ENCODE measurements around the gene EIF3J. TPM values are rescaled to one million over a fixed set of nuclear protein-coding genes. Genes with fewer than 3 reads are reported as not detected.

The EIF3J gene
- polyA plus RNA-seq, 4 donors: 96.2 to 120 (median 109) TPM

- no peak for DNase-seq (ENCODE audit: low read depth in 4 of 4, low spot score in 3 of 4)
These were observed 54.4 kb downstream of the EIF3J start for GRCh38 chr15:44591326-44591725.

- no peak for DNase-seq (ENCODE audit: low read depth in 4 of 4, low spot score in 3 of 4)
These were observed 56.2 kb downstream of the EIF3J start for GRCh38 chr15:44593042-44593736.

GRCh38 chr15:44595246-44595645, 58.3 kb downstream of the EIF3J start:
- DNase-seq (ENCODE audit: low read depth in 4 of 4, low spot score in 3 of 4): no peak

GRCh38 chr15:44595656-44596510, 58.9 kb downstream of the EIF3J start:
- no peak for DNase-seq (ENCODE audit: low read depth in 4 of 4, low spot score in 3 of 4)

GRCh38 chr15:44596511-44597010, 59.6 kb downstream of the EIF3J start:
- no peak for DNase-seq (ENCODE audit: low read depth in 4 of 4, low spot score in 3 of 4)

- no peak for DNase-seq (ENCODE audit: low read depth in 4 of 4, low spot score in 3 of 4)
These were observed 61.1 kb downstream of the EIF3J start for GRCh38 chr15:44598066-44598465.

- no peak for DNase-seq (ENCODE audit: low read depth in 4 of 4, low spot score in 3 of 4)
These were observed 61.9 kb downstream of the EIF3J start for GRCh38 chr15:44598892-44599291.

- no peak for DNase-seq (ENCODE audit: low read depth in 4 of 4, low spot score in 3 of 4)
These were observed 66.2 kb downstream of the EIF3J start for GRCh38 chr15:44603126-44603525.

- no peak for DNase-seq (ENCODE audit: low read depth in 4 of 4, low spot score in 3 of 4)
These were observed 69.8 kb downstream of the EIF3J start for GRCh38 chr15:44606740-44607139.

Other genes with a start within 250 kb of the EIF3J start
- 100 to 1,000 TPM in 3 of 4 donors, 10 to 100 TPM in 1; 97.5 to 129 (median 124) TPM for gene GOLM2, start 248.4 kb upstream of the EIF3J start, polyA plus RNA-seq (ENCODE audit: insufficient read length in 4 of 4)
- 10 to 100 TPM; 59.7 to 69.1 (median 65.4) TPM for gene CTDSPL2, start 109.5 kb upstream of the EIF3J start, polyA plus RNA-seq (ENCODE audit: insufficient read length in 4 of 4)
- 10 to 100 TPM; 63.1 to 75.6 (median 71.6) TPM for gene SPG11, start 126.5 kb downstream of the EIF3J start, polyA plus RNA-seq (ENCODE audit: insufficient read length in 4 of 4)
- gene PATL2, start 174.2 kb downstream of the EIF3J start, polyA plus RNA-seq (ENCODE audit: insufficient read length in 4 of 4): 1 to 10 TPM in 1 of 4 donors, under 1 TPM in 3; 0.76 to 1.2 (median 0.82) TPM
- 1,000 to 10,000 TPM in 1 of 4 donors, 100 to 1,000 TPM in 3; 828 to 1,084 (median 934) TPM for gene B2M, start 174.4 kb downstream of the EIF3J start, polyA plus RNA-seq (ENCODE audit: insufficient read length in 4 of 4)
- gene TRIM69, start 199.4 kb downstream of the EIF3J start, polyA plus RNA-seq (ENCODE audit: insufficient read length in 4 of 4): 10 to 100 TPM; 21.3 to 28.8 (median 24.5) TPM

Measured in right renal pelvis (tissue), 4 donors.